ENCODE data around the gene PSMC6.
"Not testable (repeated sequence)": the region's sequence is repeated elsewhere in the genome, so short reads cannot be mapped to it uniquely, and the experiment has no call there.

PSMC6 gene

GRCh38 chr14:52723514-52724359 is 16.7 kb downstream of the PSMC6 start:
- no peak for DNase-seq

- DNase-seq: no peak
Measured at GRCh38 chr14:52724360-52724644, 17.3 kb downstream of the PSMC6 start.

GRCh38 chr14:52727509-52727908 is 20.5 kb downstream of the PSMC6 start:
- not testable (repeated sequence) for DNase-seq

GRCh38 chr14:52729035-52729434 is 22.0 kb downstream of the PSMC6 start:
- not testable (repeated sequence) for DNase-seq

GRCh38 chr14:52729585-52729924 is 22.6 kb downstream of the PSMC6 start:
- DNase-seq: no peak

GRCh38 chr14:52729925-52730708 is 23.1 kb downstream of the PSMC6 start, which contains the start of gene STYX:
STYX (plus strand) TSS chr14:52730166; CDS start chr14:52730475, 309 bp downstream.
- DNase-seq: peak; percentile 97

GRCh38 chr14:52730709-52731111 is 23.7 kb downstream of the PSMC6 start:
- DNase-seq: no peak

- no peak for DNase-seq
Measured at GRCh38 chr14:52733824-52734223, 26.8 kb downstream of the PSMC6 start.

- no peak for DNase-seq
Measured at GRCh38 chr14:52735921-52736489, 29.0 kb downstream of the PSMC6 start.

GRCh38 chr14:52738409-52738808 is 31.4 kb downstream of the PSMC6 start:
- DNase-seq: no peak

- no peak for DNase-seq
Measured at GRCh38 chr14:52740751-52741150, 33.8 kb downstream of the PSMC6 start.

- DNase-seq: no peak
Measured at GRCh38 chr14:52741865-52742264, 34.9 kb downstream of the PSMC6 start.

GRCh38 chr14:52748647-52749292 is 41.8 kb downstream of the PSMC6 start:
- no peak for DNase-seq

GRCh38 chr14:52755607-52756316 is 48.8 kb downstream of the PSMC6 start:
- DNase-seq: no peak

GRCh38 chr14:52759145-52759544 is 52.1 kb downstream of the PSMC6 start:
- DNase-seq: no peak

GRCh38 chr14:52762923-52763322 is 55.9 kb downstream of the PSMC6 start:
- DNase-seq: not testable (repeated sequence)

- DNase-seq: no peak
Measured at GRCh38 chr14:52767058-52767833, 60.2 kb downstream of the PSMC6 start.

GRCh38 chr14:52769887-52770286 is 62.9 kb downstream of the PSMC6 start:
- no peak for DNase-seq

- no peak for DNase-seq
Measured at GRCh38 chr14:52776816-52777215, 69.8 kb downstream of the PSMC6 start.

All from NCI-H1048 (cell line).